Esophagus muscularis mucosa (tissue), 4 donors: Measurements from ENCODE around the gene LMNTD2.

ENCODE experiments used
- EP300 ChIP-seq: sonication (generic); formaldehyde crosslinking; IDR thresholded peaks from one replicate; pipeline ENCODE4 v1.6.1; 2017; ENCODE audit warnings: antibody characterized with exemption
- POLR2AphosphoS5 ChIP-seq, 2 donors: sonication (generic); formaldehyde crosslinking; IDR thresholded peaks; one replicate each; pipeline ENCODE4 v1.6.1; 2017; ENCODE audit warnings: antibody characterized with exemption in 2 of 2
- TF ChIP-seq, protein P1 (sequence below), 3 experiments: fragments of 200-600 bp in 2 of 3; fragments of 450-650 bp in 1 of 3; sonication (generic) in 2 of 3; IDR thresholded peaks; one replicate each; pipeline ENCODE4 v1.5.1; 2017 to 2019; ENCODE audit warnings: antibody characterized with exemption in 3 of 3, mild to moderate bottlenecking in 2 of 3, moderate library complexity in 1 of 3

DNA sequence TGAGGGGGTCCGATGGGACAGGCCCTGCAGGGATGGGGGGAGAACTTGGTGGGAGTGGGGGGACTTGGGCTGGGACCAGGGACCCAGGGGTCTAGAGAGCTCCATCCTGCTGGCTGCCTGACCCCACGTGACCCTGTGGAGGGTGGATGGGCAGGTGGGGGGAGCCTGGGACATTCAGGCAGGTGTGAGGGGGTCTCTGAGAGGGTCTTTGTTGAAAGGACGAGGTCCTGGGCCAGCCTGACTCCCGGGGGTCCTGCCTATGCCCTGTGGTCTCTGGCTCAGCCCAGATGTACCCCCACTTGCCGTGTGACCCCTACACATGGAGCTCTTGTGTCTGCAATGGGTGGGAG, 15.7 kb downstream of the LMNTD2 start:
- TF ChIP-seq, protein P1, sequence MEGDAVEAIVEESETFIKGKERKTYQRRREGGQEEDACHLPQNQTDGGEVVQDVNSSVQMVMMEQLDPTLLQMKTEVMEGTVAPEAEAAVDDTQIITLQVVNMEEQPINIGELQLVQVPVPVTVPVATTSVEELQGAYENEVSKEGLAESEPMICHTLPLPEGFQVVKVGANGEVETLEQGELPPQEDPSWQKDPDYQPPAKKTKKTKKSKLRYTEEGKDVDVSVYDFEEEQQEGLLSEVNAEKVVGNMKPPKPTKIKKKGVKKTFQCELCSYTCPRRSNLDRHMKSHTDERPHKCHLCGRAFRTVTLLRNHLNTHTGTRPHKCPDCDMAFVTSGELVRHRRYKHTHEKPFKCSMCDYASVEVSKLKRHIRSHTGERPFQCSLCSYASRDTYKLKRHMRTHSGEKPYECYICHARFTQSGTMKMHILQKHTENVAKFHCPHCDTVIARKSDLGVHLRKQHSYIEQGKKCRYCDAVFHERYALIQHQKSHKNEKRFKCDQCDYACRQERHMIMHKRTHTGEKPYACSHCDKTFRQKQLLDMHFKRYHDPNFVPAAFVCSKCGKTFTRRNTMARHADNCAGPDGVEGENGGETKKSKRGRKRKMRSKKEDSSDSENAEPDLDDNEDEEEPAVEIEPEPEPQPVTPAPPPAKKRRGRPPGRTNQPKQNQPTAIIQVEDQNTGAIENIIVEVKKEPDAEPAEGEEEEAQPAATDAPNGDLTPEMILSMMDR (IDR thresholded peaks at IDR 0.05), result no peak
- TF ChIP-seq POLR2AphosphoS5 (IDR thresholded peaks at IDR 0.05) (no peak), EP300 (no peak)
